ENCODE results near the gene TUBB2B.

TUBB2B gene

GRCh38 chr6:3227363-3228045, at the start of gene TUBB2B:
TSS of gene TUBB2B (minus strand) at chr6:3227653. CDS start at chr6:3227543, 110 bp downstream.
- no peak for FAIRE-seq

GRCh38 chr6:3277251-3277650, 49.8 kb upstream of the TUBB2B start:
- no peak for FAIRE-seq

GRCh38 chr6:3276174-3277167, 49.0 kb upstream of the TUBB2B start:
- no peak for FAIRE-seq

GRCh38 chr6:3273707-3274521, 46.5 kb upstream of the TUBB2B start:
- FAIRE-seq = no peak

DNA sequence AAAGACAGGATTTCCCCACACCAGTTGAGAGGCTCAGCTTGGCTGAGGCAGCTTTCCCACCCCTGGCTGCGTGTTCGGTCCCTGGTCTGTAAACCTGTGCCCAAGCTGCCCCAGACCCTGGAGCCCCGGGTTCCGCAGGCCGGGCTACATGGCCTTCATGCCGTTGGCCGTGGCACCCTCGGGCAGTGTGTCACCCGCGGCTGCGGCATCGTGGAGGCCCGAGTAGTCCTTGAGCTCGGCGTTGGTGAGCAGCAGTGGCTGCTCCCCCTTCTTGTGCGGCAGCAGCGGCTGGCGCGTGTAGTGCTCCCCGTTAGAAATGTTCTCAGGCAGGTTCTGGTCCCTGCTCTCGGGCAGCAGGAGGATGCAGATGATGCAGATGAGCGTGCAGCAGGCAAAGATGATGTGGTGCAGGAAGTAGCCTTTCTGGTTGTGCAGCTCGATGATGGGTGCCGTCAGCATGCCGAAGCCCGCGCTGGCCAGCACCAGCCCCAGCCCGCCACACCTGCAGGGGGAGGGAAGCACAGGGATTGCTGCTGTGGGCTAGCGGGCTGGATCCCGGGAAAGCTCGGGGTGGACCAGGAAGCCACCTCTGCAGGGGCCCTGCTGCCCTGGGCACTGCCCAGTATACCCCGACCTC, 45.6 kb upstream of the TUBB2B start:
- no peak for FAIRE-seq

DNA sequence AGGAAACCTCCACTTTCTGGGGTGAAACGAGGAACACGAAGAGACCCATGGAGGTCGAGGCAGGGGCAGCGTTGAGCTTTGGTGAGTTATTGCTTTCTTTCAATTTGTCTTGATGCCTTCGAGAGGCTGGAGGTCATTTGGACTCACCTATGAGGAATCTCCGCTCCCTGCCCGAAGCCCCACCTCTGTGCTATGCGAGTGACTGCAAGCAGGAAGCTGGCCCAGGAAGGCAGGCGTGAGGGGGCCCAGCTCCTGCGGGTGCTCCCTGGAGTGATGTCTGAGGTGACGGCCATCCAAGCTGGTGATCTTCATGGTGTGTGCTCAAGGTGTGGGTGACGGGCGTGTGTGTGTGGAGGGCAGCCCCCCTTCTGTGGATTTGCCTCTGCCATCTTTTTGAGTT, 44.3 kb upstream of the TUBB2B start:
- FAIRE-seq = no peak

DNA sequence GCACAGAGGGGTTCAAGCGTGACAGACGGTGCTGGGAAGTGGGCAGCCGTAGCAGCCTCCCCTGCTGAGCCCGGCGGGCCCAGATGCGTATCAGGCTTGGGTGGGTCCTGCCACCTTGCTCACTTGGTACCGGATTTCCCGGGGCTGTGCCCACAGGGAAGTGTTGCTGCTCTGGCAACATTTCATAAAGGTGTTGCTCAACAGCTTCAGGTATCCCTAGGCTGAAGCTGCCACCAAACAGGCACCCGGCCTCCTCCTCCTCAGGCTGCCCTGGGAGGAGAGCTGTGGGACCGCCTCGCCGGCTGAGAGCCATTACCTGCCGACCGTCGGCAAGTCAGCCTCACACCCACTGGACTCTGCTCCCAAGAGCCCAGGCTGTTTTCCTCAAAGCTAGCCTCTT, 42.8 kb upstream of the TUBB2B start:
- no peak for FAIRE-seq

DNA sequence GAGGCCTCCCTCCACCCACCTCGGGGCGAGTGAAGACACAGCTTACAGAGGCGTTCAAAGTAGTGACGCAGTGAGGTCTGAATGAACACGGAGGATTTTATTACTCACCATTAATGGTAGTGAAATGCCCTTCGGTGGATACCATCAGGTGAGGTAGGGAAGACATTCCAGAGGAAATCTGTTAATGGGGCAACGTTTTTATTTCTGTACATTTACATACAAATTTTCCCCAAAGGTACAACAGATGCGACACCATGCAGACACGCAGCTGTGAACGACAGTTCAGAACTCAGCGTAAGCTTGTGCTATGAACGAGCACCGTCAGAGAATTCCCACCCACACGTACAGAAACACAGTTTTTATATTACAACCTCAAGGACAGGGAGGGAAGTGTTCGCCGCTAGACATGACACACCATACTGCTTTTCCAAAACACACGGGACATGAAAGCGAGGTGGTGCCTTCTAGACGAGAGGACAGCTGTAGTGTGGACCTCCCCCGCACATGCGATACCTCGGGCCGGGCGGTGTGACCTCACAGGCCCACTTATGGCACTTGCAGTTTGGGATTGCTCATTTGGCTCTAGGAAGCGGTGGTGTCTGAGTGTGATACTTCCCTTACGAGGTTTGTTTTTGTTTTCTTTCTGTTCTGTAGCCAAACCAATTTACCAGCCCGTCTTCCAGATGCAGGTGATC, 42.0 kb upstream of the TUBB2B start:
- FAIRE-seq = no peak

DNA sequence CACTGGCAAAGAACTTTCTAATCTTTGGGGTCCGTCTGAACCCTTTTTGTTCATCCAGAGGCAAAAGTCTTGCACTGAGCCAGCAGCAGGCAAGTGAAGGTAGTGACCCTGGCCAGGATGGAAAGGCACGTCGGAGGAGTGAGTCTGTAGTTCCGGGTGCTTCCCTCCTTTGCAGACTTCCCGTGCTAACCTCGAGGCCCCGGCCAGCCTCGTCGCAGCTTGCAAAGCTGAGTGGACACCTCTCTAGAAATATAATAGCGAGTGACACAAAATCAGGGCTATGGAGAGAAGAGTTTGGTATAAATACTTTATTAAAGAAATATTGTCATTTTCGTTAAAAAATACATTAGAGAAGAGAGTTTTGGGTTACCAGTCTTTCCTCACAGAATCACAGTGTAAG, 41.2 kb upstream of the TUBB2B start:
- no peak for FAIRE-seq

GRCh38 chr6:3267162-3267561, 39.7 kb upstream of the TUBB2B start:
- FAIRE-seq = no peak

GRCh38 chr6:3266170-3266569, 38.7 kb upstream of the TUBB2B start:
- no peak for FAIRE-seq

DNA sequence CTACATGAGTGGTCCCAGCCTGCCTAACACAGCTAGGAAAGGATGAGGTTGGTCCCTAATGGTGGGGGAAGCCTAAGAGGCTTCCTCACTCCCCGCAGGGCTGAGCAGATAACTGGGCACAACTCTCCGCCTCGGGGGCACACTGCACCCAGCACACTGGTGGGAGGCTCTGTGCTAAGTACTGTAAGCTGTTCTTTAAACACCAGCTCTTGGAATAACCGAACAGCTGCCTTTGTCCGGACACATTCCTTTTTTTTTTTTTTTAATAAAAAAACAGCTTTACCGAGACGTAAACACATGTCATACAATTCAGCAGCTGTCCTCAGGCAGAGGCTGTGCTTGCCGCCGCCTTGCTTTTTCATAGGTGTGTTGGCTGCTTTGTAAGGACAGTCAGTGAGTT, 38.2 kb upstream of the TUBB2B start:
- FAIRE-seq = no peak

GRCh38 chr6:3264356-3264755, 36.9 kb upstream of the TUBB2B start:
- FAIRE-seq = no peak

- no peak for FAIRE-seq
These were observed 35.6 kb upstream of the TUBB2B start for GRCh38 chr6:3263096-3263495.

DNA sequence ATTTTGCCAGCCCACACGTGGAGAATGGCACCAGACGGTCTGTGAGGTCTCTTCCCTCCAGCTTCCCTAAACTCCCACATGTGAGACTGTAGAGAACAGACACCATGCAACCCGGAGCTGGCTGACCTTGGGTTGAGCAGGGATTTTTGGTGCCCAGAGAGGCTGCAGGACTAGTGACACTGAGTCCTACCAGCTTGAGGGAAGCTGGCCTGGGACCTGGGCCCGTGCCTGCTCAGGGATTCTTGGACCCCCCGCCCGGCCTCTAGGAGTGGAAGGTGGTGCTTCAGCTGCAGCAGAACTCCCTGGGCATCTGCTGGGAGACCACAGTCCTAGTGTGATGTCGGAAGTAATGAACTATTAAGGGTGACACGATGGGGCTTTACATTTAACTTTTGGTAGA, 34.5 kb upstream of the TUBB2B start:
- no peak for FAIRE-seq

DNA sequence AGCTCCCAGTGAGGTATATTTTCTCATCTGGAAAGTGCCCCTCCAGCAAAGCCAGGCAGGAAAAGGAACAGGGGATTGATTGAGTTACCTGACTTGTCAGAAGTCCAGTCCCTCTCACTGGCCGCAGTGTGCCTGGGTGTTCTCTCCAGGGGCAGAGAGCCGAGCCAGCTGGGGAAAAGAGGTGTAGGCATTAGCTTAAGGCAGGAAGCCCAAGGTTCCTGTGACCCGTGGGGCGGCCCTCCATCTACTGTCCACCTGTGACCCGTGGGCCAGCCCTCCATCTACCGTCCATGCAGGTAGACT, 34.0 kb upstream of the TUBB2B start:
- no peak for FAIRE-seq

DNA sequence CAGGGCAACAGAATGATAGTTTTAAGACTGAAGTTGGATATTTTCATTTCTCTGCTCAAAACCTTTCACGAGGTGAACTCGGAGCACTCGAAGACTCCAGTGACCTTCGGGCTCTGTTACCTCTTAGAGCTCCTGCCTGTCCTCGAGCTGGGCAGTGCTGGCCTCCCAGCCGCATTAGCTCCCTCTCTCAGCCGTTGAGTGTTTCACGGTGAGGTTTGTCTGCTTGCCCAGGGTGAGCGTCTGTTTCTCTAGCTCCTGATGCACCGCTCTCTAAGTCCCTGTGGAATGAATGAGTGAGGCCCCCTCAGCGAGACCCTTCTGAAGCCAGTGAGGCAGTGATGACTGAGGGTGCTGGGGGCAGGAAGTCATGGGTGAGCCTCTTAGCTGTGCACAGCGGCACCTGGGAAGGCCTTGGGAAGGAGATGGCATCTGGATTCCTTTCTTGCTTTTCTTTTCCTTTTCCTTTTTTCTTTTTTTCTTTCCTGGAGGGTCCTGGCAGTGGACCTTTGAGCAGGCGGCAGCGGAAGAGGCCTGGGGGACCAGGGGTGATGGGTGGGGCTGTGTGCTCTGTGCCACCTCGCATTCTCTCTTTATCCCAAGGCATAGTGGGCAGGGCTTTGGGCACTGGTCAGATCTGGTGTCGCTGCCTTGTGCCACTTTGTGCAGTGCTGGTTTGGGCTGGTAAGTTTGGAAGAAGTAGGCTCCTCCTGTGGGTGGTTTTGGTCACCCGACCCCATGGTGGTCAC, 33.5 kb upstream of the TUBB2B start:
- no peak for FAIRE-seq

- no peak for FAIRE-seq
These were observed 32.8 kb upstream of the TUBB2B start for GRCh38 chr6:3260296-3260695.

DNA sequence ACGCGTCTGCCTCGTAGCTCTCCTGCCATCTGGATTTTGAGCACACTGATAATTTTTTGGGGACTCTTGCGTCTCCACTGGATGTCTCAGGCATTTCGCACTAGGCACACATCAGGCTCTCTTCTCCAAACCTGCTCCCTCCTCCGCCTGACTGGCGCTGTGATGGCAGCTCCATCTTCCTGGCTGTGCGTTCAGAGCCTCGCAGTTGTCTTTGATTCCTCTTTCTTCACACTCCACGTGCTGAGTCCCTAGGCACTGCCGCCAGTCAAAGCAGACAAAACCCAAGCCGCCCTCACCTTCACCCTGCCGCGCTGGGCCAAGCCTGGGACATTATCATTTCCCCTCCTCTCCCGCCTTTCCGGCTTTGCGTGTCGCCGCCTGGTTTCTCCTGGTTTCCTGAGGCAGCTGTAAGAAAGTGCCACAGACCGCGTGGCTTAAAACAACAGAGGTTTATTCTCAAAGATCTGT, 32.1 kb upstream of the TUBB2B start:
- no peak for FAIRE-seq

DNA sequence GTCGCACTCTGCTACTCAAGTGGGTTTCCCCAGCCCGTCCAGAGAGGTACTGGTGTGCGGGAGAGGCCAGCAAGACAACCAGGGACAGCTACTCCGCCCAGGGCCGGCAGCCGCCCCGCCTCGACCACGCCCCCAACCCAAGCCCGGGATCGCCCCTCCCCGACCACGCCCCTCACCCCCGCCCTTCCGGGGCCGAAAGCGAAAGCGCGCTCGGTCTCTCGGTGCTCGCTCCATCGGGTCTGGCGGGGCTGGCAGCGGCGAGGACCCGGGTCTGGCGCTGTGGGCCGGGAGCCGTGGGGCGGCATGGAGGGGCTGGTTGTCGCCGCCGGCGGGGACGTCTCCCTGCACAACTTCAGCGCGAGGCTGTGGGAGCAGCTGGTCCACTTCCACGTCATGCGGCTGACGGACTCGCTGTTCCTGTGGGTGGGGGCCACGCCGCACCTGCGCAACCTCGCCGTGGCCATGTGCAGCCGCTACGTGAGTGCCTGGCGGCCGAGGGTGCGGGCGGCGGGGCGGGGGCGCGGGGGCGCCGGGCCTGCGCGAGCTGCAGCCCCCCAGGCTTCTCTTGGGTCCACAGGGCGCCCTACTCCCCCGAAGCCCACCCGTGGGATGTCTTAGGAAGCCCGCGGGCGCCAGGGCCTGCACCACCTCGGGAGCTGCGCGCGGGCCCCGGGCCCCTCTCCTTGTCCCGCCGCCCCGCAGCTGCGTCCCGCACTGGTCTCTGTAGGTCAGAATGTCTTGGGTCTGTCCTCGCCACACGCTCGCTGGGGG, 31.5 kb upstream of the TUBB2B start, which contains the start of gene PSMG4:
Gene PSMG4 (plus strand): TSS at position 228 of the 771 bp plus-strand sequence. CDS start 76 bp downstream, at position 304.
- no peak for FAIRE-seq
